ENCODE results near the gene MIEF1.

The MIEF1 gene

DNA sequence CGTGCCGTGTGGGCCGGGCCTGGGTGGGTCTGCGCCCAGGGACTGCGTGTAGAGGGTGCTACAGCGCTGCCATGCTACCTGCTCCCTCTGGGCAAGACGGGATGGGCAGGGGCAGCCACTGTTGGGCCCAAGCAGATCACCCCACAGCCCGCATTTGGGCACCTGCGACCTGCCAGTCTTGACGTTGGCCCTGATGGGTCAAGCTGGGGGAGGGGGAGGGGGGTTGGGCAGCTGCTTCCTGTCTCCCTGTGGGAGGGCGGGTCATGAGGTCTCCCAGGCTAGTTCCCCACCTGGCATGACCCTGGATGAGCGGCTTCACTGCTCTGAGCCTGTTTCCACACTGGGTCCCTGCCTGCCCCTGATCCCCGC is 33.3 kb downstream of the MIEF1 start:
- Histone ChIP-seq H3K9ac (ENCODE audit: low read depth in 1 of 2, low read length in 2 of 2) (no peak overlapping the region), H3K36me3 (ENCODE audit: control insufficient read depth in 2 of 2, insufficient read depth in 2 of 2, low read length in 2 of 2) (peaks cover 3 to 5% of the 10 kb centered on the region in 2 donors), H3K27ac (ENCODE audit: low read depth in 2 of 2, low read length in 2 of 2) (no peak overlapping the region)

DNA sequence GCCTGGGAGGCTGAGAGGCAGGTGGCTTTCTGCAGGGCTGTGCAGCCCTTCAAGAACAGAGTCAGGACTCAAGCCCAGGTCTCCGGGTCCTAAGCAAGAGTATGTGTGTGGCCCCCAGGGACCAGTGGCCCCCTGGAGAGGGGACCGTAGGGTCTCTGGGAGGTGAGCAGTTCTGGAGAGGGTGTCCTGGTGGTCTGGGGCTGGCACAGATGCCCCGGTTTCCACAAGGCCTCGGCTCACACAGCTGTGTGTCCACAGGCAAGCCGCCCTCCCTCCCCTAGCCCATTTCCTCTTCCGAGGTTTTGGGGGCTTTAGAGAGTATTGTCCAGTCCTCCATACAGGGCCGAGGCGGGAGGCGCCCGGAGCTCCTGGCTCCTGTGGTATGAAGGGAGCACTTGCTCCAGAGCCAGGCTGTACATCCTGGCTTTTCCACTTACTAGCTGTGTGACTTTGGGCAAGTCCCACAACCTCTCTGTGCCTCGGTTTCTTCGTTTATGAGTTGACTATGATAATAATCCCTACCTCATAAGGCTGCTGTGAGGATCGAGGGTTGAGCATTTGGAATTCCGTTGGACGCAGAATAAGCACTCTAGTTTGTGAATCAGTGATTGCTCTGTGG is 33.9 kb downstream of the MIEF1 start:
- no peak overlapping the region for H3K4me3 ChIP-seq (ENCODE audit: low read length in 2 of 2)
- H3K27ac ChIP-seq (ENCODE audit: low read depth in 2 of 2, low read length in 2 of 2): no peak overlapping the region
- no peak overlapping the region for H3K9ac ChIP-seq (ENCODE audit: low read depth in 1 of 2, low read length in 2 of 2)
- H3K4me1 ChIP-seq (ENCODE audit: control insufficient read depth in 2 of 2, insufficient read depth in 2 of 2, low read length in 2 of 2): peaks cover 15 to 18% of the 10 kb centered on the region in 2 donors
- no peaks in the 10 kb centered on the region for H3K9me3 ChIP-seq (ENCODE audit: control insufficient read depth in 2 of 2, low read length in 2 of 2)
- no peaks in the 10 kb centered on the region for H3K27me3 ChIP-seq (ENCODE audit: control insufficient read depth in 2 of 2, insufficient read depth in 2 of 2, low read length in 2 of 2)
- H3K36me3 ChIP-seq (ENCODE audit: control insufficient read depth in 2 of 2, insufficient read depth in 2 of 2, low read length in 2 of 2): peaks cover under 1 to 2% of the 10 kb centered on the region in 2 donors

More for the DNA sequence above, 33.3 kb downstream of the MIEF1 start:
- Histone ChIP-seq H3K4me3 (ENCODE audit: low read length in 2 of 2) (no peak overlapping the region), H3K9me3 (ENCODE audit: control insufficient read depth in 2 of 2, low read length in 2 of 2) (no peaks in the 10 kb centered on the region), H3K4me1 (ENCODE audit: control insufficient read depth in 2 of 2, insufficient read depth in 2 of 2, low read length in 2 of 2) (peaks cover 18 to 21% of the 10 kb centered on the region in 2 donors), H3K27me3 (ENCODE audit: control insufficient read depth in 2 of 2, insufficient read depth in 2 of 2, low read length in 2 of 2) (no peaks in the 10 kb centered on the region)

DNA sequence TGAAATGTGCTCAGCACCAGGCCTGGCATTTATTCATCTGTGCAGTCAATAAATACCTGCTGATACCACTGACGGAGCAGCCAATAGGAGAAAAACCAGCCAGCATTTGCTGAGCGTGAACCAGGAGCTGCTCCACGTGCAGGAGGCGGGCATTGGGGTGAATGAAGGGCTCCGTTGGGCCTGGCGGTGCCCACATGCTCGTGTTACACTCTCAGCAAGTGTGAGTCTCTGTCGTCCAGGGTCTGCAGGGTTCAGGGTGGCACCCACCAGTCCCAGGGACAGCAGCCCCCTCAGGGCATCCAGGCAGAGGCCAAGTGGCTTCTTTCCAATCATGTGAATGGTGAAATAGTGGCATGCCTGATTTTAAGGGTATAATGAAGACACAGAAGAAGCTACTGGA is 34.6 kb downstream of the MIEF1 start:
- Histone ChIP-seq H3K4me3 (ENCODE audit: low read length in 2 of 2) (no peak overlapping the region), H3K9ac (ENCODE audit: low read depth in 1 of 2, low read length in 2 of 2) (no peak overlapping the region), H3K4me1 (ENCODE audit: control insufficient read depth in 2 of 2, insufficient read depth in 2 of 2, low read length in 2 of 2) (peaks cover 8 to 11% of the 10 kb centered on the region in 2 donors), H3K36me3 (ENCODE audit: control insufficient read depth in 2 of 2, insufficient read depth in 2 of 2, low read length in 2 of 2) (no peaks in the 10 kb centered on the region), H3K9me3 (ENCODE audit: control insufficient read depth in 2 of 2, low read length in 2 of 2) (no peaks in the 10 kb centered on the region), H3K27ac (ENCODE audit: low read depth in 2 of 2, low read length in 2 of 2) (no peak overlapping the region), H3K27me3 (ENCODE audit: control insufficient read depth in 2 of 2, insufficient read depth in 2 of 2, low read length in 2 of 2) (no peaks in the 10 kb centered on the region)

DNA sequence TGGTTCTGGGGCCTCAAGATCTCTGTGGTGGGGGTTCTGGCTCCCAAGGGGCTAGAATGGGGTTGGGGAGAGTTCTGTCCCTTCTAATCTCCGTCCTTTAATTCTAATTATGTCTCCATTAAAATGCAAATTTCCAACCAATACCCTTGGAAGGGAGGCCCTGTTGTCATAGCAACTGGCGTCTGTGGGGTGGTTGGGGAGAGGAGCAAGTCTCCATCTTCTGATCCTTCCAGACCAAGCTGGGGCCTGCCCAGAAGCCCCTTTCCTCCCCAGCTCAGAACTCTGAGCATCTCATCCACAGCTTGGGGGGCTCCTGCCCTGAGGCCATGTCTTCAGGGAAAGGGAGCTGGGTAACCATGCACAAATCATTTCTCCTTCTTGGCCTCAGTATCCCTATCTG is 35.9 kb downstream of the MIEF1 start:
- no peak overlapping the region for H3K9ac ChIP-seq (ENCODE audit: low read depth in 1 of 2, low read length in 2 of 2)
- no peak overlapping the region for H3K4me3 ChIP-seq (ENCODE audit: low read length in 2 of 2)
- no peaks in the 10 kb centered on the region for H3K9me3 ChIP-seq (ENCODE audit: control insufficient read depth in 2 of 2, low read length in 2 of 2)
- no peaks in the 10 kb centered on the region for H3K27me3 ChIP-seq (ENCODE audit: control insufficient read depth in 2 of 2, insufficient read depth in 2 of 2, low read length in 2 of 2)
- no peak overlapping the region for H3K27ac ChIP-seq (ENCODE audit: low read depth in 2 of 2, low read length in 2 of 2)
- H3K4me1 ChIP-seq (ENCODE audit: control insufficient read depth in 2 of 2, insufficient read depth in 2 of 2, low read length in 2 of 2): peaks cover 6% of the 10 kb centered on the region in 2 donors
- H3K36me3 ChIP-seq (ENCODE audit: control insufficient read depth in 2 of 2, insufficient read depth in 2 of 2, low read length in 2 of 2): no peaks in the 10 kb centered on the region

DNA sequence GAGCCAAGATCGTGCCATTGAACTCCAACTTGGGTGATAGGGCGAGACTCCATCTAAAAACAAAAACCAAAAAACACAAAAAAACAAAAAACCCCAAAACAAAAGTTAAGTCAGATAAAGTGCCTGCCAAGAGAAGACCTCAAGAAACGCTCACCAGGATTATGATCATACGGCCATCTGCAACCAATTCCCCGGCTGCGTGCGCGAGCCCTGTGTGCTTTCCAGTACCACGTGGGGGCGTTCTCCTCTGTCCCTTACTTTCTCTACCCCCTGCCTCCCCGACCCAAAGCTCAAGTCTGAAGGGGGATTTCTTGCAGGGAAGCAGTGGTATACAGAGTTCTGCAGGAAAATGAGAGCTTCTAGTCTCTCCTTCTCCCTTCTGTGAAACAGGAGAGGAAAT is 41.0 kb downstream of the MIEF1 start:
- H3K27ac ChIP-seq (ENCODE audit: low read depth in 2 of 2, low read length in 2 of 2): no peak overlapping the region
- H3K4me1 ChIP-seq (ENCODE audit: control insufficient read depth in 2 of 2, insufficient read depth in 2 of 2, low read length in 2 of 2): no peaks in the 10 kb centered on the region
- no peaks in the 10 kb centered on the region for H3K36me3 ChIP-seq (ENCODE audit: control insufficient read depth in 2 of 2, insufficient read depth in 2 of 2, low read length in 2 of 2)
- peaks cover 2 to 8% of the 10 kb centered on the region in 2 donors for H3K27me3 ChIP-seq (ENCODE audit: control insufficient read depth in 2 of 2, insufficient read depth in 2 of 2, low read length in 2 of 2)
- peaks cover 0 to 2% of the 10 kb centered on the region in 2 donors for H3K9me3 ChIP-seq (ENCODE audit: control insufficient read depth in 2 of 2, low read length in 2 of 2)
- H3K9ac ChIP-seq (ENCODE audit: low read depth in 1 of 2, low read length in 2 of 2): no peak overlapping the region
- no peak overlapping the region for H3K4me3 ChIP-seq (ENCODE audit: low read length in 2 of 2)

DNA sequence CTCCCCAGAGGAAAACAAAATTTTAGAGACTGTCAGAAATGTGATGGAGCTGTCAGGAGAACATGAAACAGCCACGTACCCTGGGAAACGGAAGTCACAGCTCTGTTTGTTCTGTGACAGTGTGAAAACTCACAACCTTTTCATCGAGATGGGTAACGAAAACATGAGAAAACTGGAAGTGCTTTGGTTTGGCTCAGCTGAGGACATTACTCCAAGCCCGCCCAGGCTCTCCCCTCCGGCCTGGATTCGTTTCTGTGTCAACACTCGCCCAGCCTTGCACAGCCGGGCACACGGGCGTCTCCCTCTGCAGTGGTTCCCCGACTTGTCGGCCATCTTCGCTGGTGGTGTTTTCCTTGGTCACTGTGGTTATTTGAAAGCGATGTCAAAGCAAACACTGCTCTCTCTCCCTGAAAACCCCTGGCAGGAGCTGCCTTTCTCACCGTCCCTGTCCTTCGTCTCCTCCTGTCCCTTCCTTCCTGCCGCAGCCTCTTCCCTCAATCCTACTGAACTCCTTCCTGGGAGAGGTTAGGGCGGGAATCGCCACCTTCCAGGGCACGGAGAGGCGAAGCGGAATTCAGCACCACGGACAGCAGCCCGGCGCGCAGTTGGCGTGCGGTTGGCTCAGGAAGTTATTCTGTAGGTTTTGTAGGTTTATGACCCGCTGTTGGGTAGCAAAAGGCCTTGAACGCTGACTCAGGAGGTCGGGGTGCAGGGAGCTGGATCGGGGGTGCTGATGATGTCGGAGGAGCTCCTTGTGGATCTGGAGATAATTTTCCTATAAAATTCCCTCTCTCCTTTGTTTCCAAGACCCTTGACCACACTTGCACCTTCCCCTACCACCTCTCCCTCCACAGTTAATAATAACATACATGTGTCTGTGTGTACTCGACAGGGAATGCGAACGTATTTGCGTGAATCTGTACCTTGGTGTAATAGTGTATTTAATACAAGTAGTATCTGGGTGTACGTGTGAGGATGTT is 43.6 kb downstream of the MIEF1 start:
- no peaks in the 10 kb centered on the region for H3K4me1 ChIP-seq (ENCODE audit: control insufficient read depth in 2 of 2, insufficient read depth in 2 of 2, low read length in 2 of 2)
- H3K9me3 ChIP-seq (ENCODE audit: control insufficient read depth in 2 of 2, low read length in 2 of 2): peaks cover 0 to 2% of the 10 kb centered on the region in 2 donors
- H3K36me3 ChIP-seq (ENCODE audit: control insufficient read depth in 2 of 2, insufficient read depth in 2 of 2, low read length in 2 of 2): no peaks in the 10 kb centered on the region
- no peak overlapping the region for H3K4me3 ChIP-seq (ENCODE audit: low read length in 2 of 2)
- peaks cover 8 to 13% of the 10 kb centered on the region in 2 donors for H3K27me3 ChIP-seq (ENCODE audit: control insufficient read depth in 2 of 2, insufficient read depth in 2 of 2, low read length in 2 of 2)
- no peak overlapping the region for H3K9ac ChIP-seq (ENCODE audit: low read depth in 1 of 2, low read length in 2 of 2)
- H3K27ac ChIP-seq (ENCODE audit: low read depth in 2 of 2, low read length in 2 of 2): no peak overlapping the region

DNA sequence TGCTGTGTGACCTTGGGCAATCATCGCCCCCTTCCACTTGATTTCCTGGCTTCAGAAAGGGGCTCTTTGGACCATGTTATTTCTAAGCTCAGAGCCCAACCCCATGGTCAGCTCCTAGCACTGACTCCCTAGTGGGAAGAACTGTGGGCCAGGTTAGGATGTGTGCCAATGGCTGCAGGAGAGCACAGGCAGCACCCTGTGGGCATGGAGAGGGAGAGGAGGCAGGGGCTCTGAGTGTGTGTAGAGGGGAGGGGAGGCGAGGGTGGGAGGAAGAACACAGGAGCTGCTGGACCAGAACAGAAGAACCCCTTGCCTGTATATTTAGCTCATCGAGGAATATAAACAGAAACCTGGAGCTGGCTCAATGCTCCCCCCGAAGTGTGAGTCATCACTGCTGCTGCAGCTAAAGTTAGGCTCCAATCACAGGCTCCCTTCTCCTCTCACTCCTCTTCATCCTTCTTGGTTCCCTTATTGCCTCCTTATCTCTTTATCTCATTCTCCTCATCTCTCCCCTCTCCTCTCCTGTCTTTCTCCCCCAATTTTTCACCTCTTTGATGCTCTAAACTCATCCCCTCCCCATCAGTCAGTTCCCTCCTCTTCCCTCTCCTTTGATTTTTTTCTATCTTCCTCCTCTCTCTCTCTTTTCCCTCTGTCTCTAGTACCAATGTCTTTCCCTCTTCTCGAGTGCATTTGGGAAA is 44.9 kb downstream of the MIEF1 start:
- Histone ChIP-seq H3K9me3 (ENCODE audit: control insufficient read depth in 2 of 2, low read length in 2 of 2) (peaks cover 0 to 2% of the 10 kb centered on the region in 2 donors), H3K9ac (ENCODE audit: low read depth in 1 of 2, low read length in 2 of 2) (no peak overlapping the region), H3K4me1 (ENCODE audit: control insufficient read depth in 2 of 2, insufficient read depth in 2 of 2, low read length in 2 of 2) (no peaks in the 10 kb centered on the region), H3K27ac (ENCODE audit: low read depth in 2 of 2, low read length in 2 of 2) (no peak overlapping the region), H3K4me3 (ENCODE audit: low read length in 2 of 2) (no peak overlapping the region), H3K27me3 (ENCODE audit: control insufficient read depth in 2 of 2, insufficient read depth in 2 of 2, low read length in 2 of 2) (peaks cover 8 to 13% of the 10 kb centered on the region in 2 donors), H3K36me3 (ENCODE audit: control insufficient read depth in 2 of 2, insufficient read depth in 2 of 2, low read length in 2 of 2) (no peaks in the 10 kb centered on the region)

DNA sequence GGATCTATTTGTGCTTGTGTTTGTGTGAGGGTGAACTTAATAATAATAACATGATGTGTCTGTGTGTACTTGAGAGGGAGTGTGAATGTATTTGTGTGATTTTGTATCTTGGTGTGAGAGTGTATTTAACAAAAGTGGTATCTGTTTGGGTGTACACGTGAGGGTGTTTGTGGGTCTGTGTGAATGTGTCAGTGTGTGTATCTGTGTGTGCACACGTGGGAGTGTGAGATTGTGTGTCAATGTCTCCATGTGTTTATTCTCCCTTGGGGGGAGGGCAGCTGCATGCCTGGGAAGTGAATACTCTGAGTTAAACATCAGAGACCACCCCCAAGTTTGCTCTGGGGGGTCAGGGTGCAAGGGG is 45.5 kb downstream of the MIEF1 start:
- H3K4me1 ChIP-seq (ENCODE audit: control insufficient read depth in 2 of 2, insufficient read depth in 2 of 2, low read length in 2 of 2): no peaks in the 10 kb centered on the region
- H3K36me3 ChIP-seq (ENCODE audit: control insufficient read depth in 2 of 2, insufficient read depth in 2 of 2, low read length in 2 of 2): no peaks in the 10 kb centered on the region
- H3K4me3 ChIP-seq (ENCODE audit: low read length in 2 of 2): no peak overlapping the region
- peaks cover 9 to 16% of the 10 kb centered on the region in 2 donors for H3K27me3 ChIP-seq (ENCODE audit: control insufficient read depth in 2 of 2, insufficient read depth in 2 of 2, low read length in 2 of 2)
- peaks cover 0 to 2% of the 10 kb centered on the region in 2 donors for H3K9me3 ChIP-seq (ENCODE audit: control insufficient read depth in 2 of 2, low read length in 2 of 2)
- no peak overlapping the region for H3K9ac ChIP-seq (ENCODE audit: low read depth in 1 of 2, low read length in 2 of 2)
- no peak overlapping the region for H3K27ac ChIP-seq (ENCODE audit: low read depth in 2 of 2, low read length in 2 of 2)

DNA sequence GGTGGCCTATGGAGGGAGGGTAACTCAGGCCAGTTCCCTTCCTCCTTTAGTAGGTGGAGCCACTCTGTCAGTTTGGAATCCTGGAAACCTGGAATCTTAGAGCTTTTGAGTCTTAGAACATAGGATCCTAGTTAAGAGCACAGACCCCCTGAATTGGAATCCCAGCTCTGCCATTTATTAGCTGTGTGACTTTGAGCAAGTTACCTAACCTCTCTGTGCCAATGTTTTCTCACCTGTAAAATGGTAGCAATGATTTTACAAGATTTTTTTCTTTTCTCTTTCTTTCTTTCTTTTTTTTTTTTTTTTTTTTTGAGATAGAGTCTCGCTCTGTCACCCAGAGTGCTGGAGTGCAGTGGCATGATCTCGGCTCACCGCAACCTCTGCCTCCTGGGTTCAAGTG is 51.3 kb downstream of the MIEF1 start:
- Histone ChIP-seq H3K9ac (ENCODE audit: low read depth in 1 of 2, low read length in 2 of 2) (no peak overlapping the region), H3K27me3 (ENCODE audit: control insufficient read depth in 2 of 2, insufficient read depth in 2 of 2, low read length in 2 of 2) (peaks cover 24 to 29% of the 10 kb centered on the region in 2 donors), H3K4me3 (ENCODE audit: low read length in 2 of 2) (no peak overlapping the region), H3K27ac (ENCODE audit: low read depth in 2 of 2, low read length in 2 of 2) (no peak overlapping the region), H3K36me3 (ENCODE audit: control insufficient read depth in 2 of 2, insufficient read depth in 2 of 2, low read length in 2 of 2) (no peaks in the 10 kb centered on the region), H3K9me3 (ENCODE audit: control insufficient read depth in 2 of 2, low read length in 2 of 2) (no peaks in the 10 kb centered on the region), H3K4me1 (ENCODE audit: control insufficient read depth in 2 of 2, insufficient read depth in 2 of 2, low read length in 2 of 2) (no peaks in the 10 kb centered on the region)

DNA sequence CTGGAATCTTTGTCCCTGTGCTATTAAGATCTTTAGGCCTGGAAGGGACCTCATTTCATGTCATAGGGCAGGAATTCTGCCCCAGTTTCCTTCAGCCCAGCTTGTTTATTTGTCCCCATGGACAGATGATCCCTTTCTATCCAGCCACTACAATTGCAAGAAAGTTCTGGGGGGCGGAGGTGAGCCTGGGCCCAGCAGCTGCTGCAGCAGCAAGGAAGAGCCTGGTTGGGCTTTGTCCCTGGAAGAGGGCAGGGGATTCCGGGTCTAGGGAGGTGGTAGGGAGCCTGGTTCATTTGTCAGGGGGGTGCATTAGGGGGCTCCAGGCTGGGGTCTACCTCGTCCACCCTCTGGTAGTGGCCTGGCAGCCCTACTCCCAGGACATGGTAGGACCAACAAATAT is 52.1 kb downstream of the MIEF1 start:
- Histone ChIP-seq H3K27ac (ENCODE audit: low read depth in 2 of 2, low read length in 2 of 2) (no peak overlapping the region), H3K4me3 (ENCODE audit: low read length in 2 of 2) (no peak overlapping the region), H3K9ac (ENCODE audit: low read depth in 1 of 2, low read length in 2 of 2) (no peak overlapping the region), H3K4me1 (ENCODE audit: control insufficient read depth in 2 of 2, insufficient read depth in 2 of 2, low read length in 2 of 2) (no peaks in the 10 kb centered on the region), H3K36me3 (ENCODE audit: control insufficient read depth in 2 of 2, insufficient read depth in 2 of 2, low read length in 2 of 2) (no peaks in the 10 kb centered on the region), H3K9me3 (ENCODE audit: control insufficient read depth in 2 of 2, low read length in 2 of 2) (no peaks in the 10 kb centered on the region), H3K27me3 (ENCODE audit: control insufficient read depth in 2 of 2, insufficient read depth in 2 of 2, low read length in 2 of 2) (peaks cover 28 to 33% of the 10 kb centered on the region in 2 donors)

All from mucosa of rectum (tissue), 2 donors.